G401 (cell line): ENCODE results near the gene FAM222A. TPM values are rescaled to one million over a fixed set of nuclear protein-coding genes. Genes with fewer than 3 reads are reported as not detected.

Experiments used
- DNase-seq: peaks from one replicate; pipeline ENCODE4 v3.0.0-alpha.2; 2015; ENCODE audit warnings: low spot score
- in situ Hi-C: cut with HindIII; loops from 2 replicates; pipeline ENCODE4 v1.10.0; 2016; ENCODE audit warnings: low sequenced_read_pairs, mixed read lengths
- total RNA-seq: library from RNA; depleted of rRNA; stranded (reverse); fragments of >200 nt; shearing (Covaris generic); gene quantifications from 2 replicates; pipeline ENCODE4 v1.2.3, GENCODE V29; 2014

Gene FAM222A
- total RNA-seq, 1 experiment from 2014 or later = 4.0 TPM

DNA sequence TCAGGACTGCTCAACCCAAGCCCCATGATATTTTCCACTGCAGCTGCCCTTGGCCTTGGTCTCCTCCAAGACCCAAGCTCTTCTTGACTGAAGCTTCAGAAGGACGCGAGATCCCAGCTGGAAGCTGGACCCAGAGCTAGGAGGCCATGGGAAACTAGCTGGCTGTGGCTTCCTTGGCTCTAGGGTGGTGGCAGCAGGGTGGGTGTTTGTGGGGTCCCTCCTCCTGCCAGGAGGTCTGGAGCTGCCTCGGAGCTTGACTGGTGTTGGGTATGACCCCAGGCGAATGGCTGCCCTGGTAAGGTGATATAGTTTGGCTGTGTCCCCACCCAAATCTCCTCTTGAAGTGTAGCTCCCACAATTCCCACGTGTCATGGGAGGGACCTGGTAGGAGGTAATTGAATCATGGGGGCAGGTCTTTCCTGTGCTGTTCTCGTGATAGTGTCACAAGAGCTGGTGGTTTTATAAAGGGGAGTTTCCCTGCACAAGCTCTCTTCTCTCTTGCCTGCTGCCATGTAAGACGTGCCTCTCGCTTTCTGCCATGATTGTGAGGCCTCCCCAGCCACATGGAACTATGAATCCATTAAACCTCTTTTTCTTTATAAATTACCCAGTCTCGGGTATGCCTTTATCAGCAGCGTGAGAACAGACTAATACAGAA lies 68.2 kb downstream of the FAM222A start:
- in situ Hi-C loops = no loop called here
- no peak for DNase-seq

DNA sequence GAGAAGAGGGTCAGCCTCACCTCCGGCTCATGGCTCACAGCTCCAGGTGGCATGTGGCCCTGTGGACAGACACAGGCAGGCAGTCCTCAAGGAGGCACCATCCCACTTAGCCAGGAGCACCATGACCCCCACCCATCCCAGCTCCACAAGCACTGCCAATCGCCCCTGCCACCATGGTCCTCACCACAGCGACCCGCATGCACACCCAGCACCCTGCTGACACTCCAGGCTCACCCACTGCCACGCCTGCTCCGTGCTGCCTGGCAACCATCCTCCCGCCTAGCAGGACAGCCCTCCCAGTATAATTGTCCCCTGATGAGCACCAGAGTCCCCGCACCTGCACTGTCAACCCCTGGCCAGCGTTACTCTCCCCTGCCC lies 68.7 kb downstream of the FAM222A start:
- in situ Hi-C loops = no loop called here
- DNase-seq = no peak

DNA sequence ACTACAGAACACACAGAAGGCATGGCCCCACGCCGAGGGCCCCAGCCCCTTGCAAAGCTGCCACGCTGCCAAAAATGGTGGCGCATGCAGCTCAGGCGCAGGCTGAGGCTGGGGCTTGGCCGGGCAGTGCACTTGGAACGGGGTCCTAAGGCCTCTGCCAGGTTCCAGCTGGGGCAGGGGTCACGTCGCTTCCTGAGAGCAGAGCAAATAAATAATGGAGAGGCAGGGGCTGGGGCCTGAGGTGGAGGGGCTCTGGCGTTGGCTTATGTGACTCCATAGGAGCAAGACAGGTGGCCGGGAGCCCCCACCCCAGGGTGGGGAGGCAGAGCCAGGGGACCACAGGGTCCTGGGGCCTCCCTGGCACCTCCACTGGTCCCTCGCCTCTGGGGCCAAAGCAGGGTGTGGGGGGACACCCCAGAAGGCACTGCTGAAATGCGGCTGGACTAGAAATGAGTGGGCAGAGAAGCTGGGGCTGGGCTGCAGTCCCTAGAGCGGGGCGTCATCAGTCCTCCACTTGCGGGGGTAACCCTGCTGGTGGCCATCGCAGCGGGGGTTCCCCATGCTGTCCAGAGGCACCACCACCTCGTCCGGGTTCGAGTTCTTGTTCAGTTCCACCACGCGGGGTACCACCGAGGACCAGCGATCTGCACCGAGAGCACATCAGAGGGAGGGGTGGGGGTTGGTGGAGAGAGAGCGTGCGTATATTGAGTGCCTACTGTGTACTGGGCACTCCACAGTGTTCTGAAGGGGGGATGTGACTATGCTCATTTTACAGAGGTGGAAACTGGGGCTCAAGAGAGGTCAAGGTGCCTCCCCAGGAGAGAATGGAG lies 69.7 kb downstream of the FAM222A start:
- in situ Hi-C loops = no loop called here
- DNase-seq = no peak

DNA sequence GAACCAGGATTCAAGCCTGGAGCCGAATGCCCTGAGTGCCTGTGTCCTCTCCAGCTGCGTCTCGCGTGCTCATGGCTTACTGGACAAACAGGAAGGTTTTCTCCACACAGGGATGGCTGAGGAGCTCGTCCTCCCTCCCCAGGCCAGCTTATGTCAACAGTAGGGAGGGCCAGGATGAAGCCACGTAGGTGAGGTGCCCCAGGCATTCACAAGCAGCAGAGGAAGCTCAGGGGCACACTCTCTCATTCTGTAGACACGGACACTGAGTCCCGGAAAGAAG lies 70.3 kb downstream of the FAM222A start:
- in situ Hi-C loops = no loop called here
- DNase-seq = no peak

DNA sequence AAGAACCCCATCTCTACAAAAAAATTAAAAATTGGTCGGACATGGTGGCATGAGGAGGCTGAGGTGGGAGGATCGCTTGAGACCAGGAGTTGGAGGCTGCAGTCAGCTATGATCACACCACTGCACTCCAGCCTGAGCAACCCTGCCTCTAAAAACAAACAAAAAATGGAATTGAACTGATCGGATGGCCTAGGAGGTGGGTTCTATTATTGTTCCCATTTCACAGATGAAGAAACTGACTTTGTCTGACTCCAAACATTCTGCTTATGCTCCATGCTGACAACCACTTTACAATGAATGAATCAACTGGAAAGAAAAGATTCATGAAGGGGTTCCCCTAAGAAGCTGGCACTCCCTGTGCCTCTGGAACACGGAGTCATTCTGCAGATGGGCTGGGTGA lies 72.2 kb downstream of the FAM222A start:
- DNase-seq = no peak

DNA sequence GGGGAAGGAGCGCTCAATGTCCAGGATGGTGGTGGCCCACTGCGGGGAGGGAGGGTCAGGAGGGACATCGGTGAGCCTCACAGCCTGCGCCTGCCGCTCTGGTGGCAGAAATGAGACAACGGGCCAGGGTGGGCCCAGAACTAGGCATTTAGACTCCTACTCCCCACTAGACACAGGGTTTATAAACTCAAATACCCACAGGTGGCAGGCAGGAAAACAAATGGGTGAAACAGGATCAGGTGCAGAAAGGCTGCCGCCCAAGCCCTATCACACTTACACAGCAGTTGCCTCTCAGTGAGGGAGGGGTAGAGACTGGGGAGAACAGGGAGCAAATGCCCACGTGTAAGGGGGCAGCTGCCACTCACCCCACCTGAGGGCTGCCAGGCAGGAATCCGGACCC lies 73.2 kb downstream of the FAM222A start:
- no peak for DNase-seq
- in situ Hi-C loops = no loop called here

More for the DNA sequence above, 72.2 kb downstream of the FAM222A start:
- in situ Hi-C loops = no loop called here

DNA sequence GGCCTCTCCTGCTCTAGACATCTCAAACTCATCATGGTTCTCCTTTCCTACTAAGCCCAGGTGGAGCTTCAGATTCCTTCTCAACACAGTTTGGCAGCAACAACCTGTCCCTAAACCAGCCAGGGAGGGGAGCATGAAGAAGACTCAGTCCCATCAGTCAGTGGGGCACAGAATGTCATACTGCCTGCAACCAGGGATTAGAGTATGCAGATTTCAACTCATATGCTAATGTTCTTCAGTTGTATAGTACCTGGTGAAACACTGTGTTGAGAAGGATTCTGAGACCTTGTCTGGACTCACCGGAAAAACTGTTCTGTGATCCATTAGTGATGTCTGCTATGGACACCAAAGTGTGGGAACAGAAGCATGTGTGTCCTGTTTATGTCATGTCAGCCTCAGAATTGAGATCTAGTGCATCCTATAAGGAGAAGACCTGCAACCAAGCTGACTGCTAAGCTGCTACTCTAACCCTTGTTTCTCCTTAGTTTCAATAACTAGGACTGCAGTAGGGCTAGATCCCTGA lies 76.0 kb downstream of the FAM222A start:
- DNase-seq = no peak
- in situ Hi-C loops = no loop called here

DNA sequence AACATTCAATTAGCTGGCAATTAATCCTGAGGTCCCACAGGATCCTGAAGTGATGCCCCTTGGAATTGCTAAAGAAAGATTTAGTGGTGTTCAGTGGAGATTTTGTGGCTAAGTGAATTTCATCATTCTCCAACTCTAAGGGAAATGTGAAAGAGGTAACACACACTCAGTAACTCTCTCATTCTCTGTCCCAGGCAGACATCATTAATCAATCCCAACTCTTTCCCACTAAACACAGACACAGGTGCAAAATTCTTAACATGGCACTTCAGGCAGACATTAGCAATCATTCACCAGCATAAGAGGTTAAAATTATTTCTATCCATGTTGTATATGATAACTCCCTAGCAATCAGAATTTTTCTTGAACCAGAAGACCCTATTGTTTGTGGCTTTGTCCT lies 79.4 kb downstream of the FAM222A start:
- no peak for DNase-seq
- in situ Hi-C loops = no loop called here

DNA sequence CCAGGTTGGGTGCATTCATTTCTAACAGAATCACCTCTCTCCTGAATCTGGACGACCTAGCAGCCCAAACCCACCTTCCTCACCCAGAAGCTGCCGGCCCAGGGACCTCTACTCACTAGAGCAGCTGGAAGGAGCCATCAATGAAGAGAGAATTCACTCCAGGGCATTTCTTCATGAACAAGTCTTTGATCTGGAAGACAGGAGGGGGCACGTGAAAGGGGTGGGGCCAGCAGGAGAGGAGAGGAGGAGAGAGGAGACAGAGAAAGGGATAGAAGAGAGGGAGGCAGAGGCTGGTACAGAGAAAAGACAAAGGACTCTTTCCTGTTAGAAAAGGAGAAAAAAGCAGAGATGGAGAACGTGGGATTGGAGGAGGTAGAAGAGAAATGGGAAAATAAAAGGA lies 79.8 kb downstream of the FAM222A start:
- in situ Hi-C loops = no loop called here
- DNase-seq = no peak

DNA sequence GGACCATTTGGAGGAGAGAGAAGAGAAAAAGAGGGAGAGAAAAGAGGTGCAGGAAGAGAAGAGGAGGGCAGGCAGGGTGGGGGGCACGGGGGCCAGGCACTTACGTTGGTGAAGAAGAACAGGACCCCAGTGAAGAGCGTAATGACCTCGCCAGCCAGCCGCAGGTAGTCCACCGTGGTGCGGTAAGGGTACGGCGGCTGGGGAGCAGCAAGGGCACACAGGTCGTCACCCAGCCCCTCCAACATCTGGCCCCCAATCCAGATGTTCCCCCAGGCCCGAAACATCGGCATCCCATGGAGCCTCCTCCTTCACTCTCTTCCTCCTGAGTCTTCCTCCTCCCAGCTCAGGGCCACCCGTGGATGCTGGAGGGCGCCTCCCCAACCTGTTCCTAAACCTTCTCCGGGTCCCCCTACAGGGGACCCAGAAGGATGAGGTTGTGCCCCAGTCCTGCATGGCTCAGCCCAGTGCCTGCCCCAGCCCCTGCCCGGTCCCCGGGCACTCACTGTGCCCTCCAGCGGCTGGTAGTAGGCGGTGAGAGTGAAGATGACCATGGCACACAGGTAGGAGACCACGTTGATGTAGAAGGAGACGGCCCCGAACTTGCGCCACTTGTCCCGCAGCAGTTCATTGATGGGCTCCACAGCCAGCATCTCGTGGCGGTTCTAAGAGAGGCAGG lies 80.3 kb downstream of the FAM222A start:
- DNase-seq = no peak
- in situ Hi-C loops = no loop called here

DNA sequence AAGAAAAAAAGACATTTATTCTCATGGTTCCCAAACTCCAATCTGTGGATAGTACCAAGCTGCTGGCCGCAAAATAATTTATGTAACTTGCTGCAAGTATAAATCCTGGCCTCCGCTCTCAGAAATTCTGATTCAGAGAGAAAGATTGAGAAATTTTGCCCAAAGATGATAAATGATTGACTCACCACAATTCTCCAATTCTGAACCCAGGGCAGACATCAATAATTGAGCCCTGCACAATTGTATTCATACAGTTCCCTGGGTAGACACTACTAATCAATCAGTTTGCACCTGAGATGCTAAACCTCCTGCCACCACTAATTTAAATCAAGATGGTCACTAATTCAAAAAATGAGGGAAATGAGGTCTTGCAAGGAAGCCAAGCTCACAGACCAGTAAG lies 81.4 kb downstream of the FAM222A start:
- in situ Hi-C loops = no loop called here
- DNase-seq = no peak

DNA sequence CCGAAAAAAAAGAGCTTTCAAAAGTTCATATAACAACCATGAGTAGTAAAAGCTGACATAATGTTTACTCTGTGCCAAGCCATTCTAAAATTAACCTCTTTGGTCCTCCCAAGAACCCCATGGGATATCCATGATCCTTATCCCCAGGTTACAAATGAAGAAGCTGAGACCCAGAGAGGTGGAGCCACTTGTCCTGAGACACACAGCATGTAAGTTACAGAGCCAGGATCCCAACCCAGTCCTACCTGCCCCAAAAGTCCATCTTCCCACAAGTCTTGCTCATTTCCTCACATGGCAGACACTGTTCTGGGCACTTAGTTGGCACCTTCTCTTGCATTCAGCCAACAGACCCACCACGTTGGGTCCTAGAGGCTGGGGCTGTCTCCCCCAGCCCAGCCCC lies 82.4 kb downstream of the FAM222A start:
- no peak for DNase-seq
- in situ Hi-C loops = no loop called here

DNA sequence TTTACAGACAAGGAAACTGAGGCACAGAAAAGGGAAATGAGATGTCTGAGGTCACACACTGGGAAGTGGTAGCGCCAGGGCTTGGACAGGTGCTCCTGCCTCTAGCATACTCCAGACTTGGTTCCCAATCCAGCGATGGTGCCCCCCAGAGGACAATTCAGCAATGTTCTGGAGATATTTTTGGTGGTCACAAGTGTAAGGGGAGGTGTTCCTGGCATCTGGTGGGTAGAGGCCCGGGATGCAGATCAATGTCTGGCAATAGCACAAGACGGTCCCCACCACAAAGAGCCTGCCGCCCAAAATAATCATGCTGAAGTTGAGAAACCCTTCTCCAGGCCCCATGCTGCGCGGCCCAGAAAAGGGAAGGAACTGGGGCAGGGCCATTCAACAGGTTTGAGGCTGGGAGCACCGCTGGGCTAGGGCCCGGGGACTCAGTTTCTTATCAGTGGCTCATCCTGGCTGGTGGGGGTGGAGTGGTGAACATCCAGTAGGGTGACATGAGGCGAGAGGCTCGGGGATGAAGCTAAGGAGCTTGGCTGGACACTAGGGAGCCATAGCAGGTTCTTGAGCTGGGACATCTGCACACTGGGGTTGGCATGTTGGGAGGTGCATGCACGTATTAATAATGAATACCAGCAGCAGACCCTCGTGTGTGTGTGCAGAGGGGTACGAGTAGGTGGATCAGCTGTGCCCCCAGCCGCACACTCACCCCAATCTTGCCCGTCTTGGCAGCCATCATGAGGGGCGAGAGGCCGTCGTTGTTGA lies 84.5 kb downstream of the FAM222A start:
- in situ Hi-C loops = no loop called here
- DNase-seq = no peak

DNA sequence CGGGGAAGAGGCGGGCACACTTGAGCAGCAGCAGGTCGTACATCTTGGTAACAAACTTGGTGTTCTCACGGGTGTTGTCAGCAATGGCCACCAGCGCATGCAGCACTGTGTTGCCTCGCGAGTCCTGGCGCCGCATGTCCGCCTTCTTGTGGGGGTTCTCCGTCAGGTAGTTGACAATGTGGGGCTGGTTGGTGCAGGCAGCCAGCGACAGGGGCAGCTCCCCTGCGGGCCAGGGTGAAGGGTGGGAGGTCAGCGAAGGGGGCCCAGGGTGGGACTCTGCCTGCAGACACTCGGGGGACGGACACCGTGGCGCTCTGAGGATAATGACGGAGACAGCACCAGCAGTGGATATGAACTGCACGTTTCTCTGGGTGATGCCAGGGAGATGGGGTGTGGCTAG lies 85.1 kb downstream of the FAM222A start:
- in situ Hi-C loops = no loop called here
- no peak for DNase-seq

DNA sequence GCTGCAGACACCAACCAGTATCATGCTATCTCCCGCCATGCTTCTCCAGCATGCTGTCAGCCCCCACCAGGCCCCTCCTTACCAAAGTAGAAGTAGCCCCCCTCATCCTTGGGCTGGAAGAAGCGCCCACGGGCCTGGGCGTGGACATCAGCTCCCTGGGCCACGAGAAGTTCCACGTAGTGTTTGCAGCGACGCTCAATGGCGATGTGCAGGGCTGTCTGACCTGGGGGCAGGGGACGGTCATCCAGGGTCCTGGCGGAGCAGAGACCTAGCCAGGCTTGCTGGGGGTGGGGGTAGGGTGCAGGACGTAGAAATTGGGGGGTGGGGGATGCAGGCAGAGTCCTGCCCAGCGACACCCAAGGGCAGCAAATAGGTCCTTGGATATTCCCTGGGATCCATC lies 86.9 kb downstream of the FAM222A start:
- in situ Hi-C loops = no loop called here
- DNase-seq = no peak

DNA sequence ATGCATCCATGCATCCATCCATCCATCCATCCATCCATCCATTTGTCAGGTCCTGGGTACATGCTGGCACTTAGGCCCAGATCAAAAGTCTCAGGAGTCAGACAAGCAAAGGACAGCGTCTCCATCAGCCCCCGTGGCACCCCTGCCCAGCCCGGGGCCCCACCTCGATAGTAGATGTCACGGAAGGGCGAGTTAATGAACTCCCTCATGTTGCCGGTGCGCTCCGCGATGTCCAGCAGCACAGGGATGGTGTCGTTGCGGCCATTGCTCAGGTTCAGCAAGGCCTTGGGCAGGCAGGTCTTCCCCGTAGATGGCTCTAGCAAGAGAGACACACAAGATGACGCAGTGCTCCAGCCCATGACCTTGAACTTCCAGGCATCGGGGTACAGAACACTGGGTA lies 89.2 kb downstream of the FAM222A start:
- in situ Hi-C loops = no loop called here
- no peak for DNase-seq

DNA sequence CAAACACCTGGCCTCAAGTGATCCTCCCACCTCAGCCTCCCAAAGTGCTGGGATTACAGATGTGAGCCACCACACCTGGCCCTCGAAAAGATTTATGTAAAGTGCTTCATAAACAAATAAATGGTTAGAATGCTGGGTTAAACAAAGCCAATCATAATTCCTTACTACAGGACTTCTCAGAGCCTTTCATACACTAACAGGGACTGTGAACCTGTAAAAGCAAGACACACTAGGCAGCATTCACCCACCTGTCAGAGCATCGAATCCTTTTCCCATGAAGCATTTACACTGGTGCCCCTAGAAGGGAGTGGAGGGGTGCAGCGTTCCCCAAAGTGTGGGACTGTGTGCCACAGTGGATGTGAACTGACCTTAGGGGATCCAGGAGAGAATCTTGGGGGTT lies 90.1 kb downstream of the FAM222A start:
- DNase-seq = no peak
- in situ Hi-C loops = no loop called here

DNA sequence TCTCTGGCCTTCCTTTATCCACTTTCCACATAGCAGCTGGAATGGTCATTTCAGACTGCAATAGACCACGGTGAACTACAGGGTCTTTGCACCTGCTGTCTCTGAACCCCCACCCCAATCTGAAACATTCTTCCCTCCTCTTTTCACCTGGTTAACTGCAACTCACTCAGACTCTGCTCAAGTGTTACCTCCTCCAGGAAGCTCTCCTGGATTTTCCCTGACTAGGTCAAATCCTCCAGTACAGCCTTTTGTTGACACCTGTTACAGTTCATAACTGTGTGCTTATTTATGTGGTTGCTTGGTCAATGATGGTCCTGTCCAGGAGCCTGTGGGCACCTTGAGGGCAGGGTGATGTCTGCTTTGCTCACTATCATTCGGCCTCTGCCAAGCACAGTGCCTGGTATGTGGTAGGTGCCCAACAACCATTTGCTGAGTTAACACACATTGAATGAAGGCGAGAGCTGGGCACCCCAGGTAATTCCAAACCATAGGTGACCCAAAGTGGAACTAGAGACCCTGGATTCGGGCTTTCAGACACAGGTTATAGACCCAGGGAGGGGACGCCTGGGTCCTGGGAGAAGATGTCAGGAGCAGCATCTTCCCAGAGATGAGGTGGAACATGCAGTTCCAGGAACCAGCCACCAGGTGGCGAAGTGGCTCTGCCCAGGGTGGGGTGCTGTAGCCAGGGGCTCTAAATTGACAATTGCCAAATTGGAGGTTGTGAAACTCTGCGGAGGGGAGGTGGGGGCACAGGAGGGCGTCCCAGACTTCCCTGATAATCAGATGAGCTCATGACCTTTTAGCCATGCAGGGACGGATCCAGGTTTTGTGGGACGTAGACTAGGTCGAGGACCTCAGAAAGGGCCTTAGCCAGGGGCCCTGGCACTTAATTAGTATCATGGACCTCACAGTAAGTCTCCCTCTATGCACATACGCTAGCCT lies 91.5 kb downstream of the FAM222A start:
- in situ Hi-C loops = no loop called here
- DNase-seq = peak; percentile 81
